Right lobe of liver (tissue), 4 donors: ENCODE measurements around the gene PLCB1.

ENCODE experiments used
- CTCF ChIP-seq, 4 donors: fragments of 200-600 bp in 3 of 4; fragments of 450-650 bp in 1 of 4; IDR thresholded peaks; one replicate each; pipeline versions ENCODE4 v1.5.1 to v1.8.0; 2016 to 2022; ENCODE audit warnings: antibody characterized with exemption in 4 of 4, mild to moderate bottlenecking in 2 of 4
- POLR2A ChIP-seq: fragments of 450-650 bp; IDR thresholded peaks from one replicate; pipeline ENCODE4 v1.6.1; 2017; ENCODE audit warnings: antibody characterized with exemption, mild to moderate bottlenecking
- donor health status: DM: no; HTN: no; CAD: no.
- donor health status: DM: no; HTN: no; CAD: no.
- donor health status: DM: no; HTN: yes; CAD: no.

- no peak for TF ChIP-seq CTCF (IDR thresholded peaks at IDR 0.05)
- TF ChIP-seq POLR2A, result no peak
These were observed 651.7 kb downstream of the PLCB1 start for GRCh38 chr20:8783734-8784133.
